ENCODE data around the gene GRM3.
A peak's percentile ranks its signal among the peaks of the same experiment; 100 is the strongest.

GRM3 gene

DNA sequence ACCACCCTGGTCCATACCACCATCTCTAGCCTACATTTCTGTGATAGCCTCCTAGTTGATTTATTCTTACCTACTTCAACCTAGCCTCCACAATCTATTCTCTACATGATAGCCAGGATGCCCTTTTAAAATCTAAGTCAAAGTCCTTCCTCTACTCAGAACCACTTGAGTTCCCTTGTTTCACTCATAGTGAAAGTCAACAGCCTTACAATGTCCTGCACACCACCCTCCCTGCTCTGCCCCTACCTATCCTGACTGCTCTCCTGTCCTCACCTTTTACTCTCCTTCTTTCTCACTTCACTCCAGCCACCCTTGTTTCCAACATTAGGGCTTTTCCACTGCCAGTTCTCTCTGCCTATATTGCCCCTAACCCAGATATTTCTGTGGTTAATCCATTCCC lies 146.7 kb downstream of the GRM3 start:
- H4K20me1 ChIP-seq (ENCODE audit: insufficient read depth): no peaks in the 10 kb centered on the region
- no peak for TF ChIP-seq CTCF (conservative IDR thresholded peaks at IDR 0.05; ENCODE audit: low read depth, low read length)
- H3K36me3 ChIP-seq (ENCODE audit: insufficient read depth): no peaks in the 10 kb centered on the region
- H3K79me2 ChIP-seq (ENCODE audit: insufficient read depth, low read depth): no peaks in the 10 kb centered on the region
- H3K9ac ChIP-seq: no peak overlapping the region
- H2AFZ ChIP-seq (ENCODE audit: low read depth): no peak overlapping the region
- H3K4me3 ChIP-seq (IDR thresholded peaks at IDR 0.05; ENCODE audit: insufficient read depth, low read depth, low read length): no peak overlapping the region
- H3K4me2 ChIP-seq: no peak overlapping the region
- H3K27ac ChIP-seq: no peak overlapping the region
- H3K27me3 ChIP-seq (ENCODE audit: insufficient read depth, low read depth): no peaks in the 10 kb centered on the region
- no peaks in the 10 kb centered on the region for H3K4me1 ChIP-seq (ENCODE audit: low read depth, poor library complexity, severe bottlenecking)

GRCh38 chr7:86792260-86792659 lies 148.6 kb downstream of the GRM3 start:
- no peak overlapping the region for H3K4me3 ChIP-seq (IDR thresholded peaks at IDR 0.05; ENCODE audit: insufficient read depth, low read depth, low read length)
- H2AFZ ChIP-seq (ENCODE audit: low read depth): no peak overlapping the region
- no peak overlapping the region for H3K4me2 ChIP-seq
- no peaks in the 10 kb centered on the region for H3K36me3 ChIP-seq (ENCODE audit: insufficient read depth)
- no peaks in the 10 kb centered on the region for H4K20me1 ChIP-seq (ENCODE audit: insufficient read depth)
- no peak overlapping the region for H3K9ac ChIP-seq
- H3K27ac ChIP-seq: no peak overlapping the region
- TF ChIP-seq CTCF (conservative IDR thresholded peaks at IDR 0.05; ENCODE audit: low read depth, low read length): no peak
- no peaks in the 10 kb centered on the region for H3K27me3 ChIP-seq (ENCODE audit: insufficient read depth, low read depth)
- no peaks in the 10 kb centered on the region for H3K4me1 ChIP-seq (ENCODE audit: low read depth, poor library complexity, severe bottlenecking)
- no peaks in the 10 kb centered on the region for H3K79me2 ChIP-seq (ENCODE audit: insufficient read depth, low read depth)

DNA sequence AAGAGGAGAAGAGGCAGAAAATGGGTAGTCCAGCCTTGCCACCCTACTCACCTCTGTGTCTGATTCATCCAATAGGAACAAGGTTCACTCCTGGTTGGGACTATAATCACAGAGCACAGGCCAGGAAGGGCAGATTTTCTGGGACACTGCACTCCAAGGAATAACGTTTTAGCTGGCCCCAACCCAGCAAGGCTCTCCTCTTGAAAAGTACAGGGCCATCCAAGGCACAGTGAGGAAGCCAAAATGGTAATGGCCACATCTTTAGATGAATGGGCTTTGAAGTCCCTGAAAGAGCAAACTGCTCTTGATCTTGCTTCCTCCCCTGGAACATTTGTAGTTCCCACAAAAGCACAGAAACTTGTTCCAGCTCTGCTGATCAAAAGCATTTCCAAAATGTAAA lies 149.4 kb downstream of the GRM3 start:
- Histone ChIP-seq H3K9ac (no peak overlapping the region), H3K4me2 (no peak overlapping the region)
- TF ChIP-seq CTCF (conservative IDR thresholded peaks at IDR 0.05; ENCODE audit: low read depth, low read length): no peak

DNA sequence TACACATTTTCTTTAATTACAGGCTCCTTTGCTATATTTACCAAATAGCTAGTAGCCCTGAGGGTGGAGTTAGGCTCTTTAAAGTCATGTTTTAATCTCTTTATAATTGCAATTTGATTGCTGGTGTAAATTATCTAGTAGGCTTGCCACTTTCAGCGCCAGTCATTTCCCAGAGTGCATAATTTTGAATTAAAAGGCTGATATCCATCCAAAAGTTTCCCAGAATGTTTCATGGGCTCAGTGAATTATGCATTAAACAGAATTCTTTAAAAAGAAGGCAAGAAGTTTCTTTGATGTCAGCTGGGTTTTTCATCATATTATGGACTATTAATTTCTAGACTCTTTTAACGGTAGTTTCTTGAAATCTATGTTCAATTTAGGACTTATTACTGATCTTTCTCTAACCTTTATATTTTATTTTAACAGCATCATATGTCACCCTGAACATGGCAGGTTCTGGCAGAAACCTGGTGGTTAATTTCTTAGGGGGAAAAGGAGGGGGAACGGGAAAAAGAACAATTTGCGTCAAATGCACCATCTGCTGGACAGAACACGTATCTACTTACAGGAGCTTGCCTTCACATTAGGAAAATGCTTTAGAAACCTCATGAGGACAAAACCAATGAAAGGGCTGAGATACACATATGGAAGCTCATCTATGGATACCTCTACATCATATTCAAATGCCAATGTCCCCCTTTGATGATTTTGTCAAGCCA lies 171.1 kb downstream of the GRM3 start:
- Histone ChIP-seq H3K4me3 (IDR thresholded peaks at IDR 0.05; ENCODE audit: insufficient read depth, low read depth, low read length) (no peak overlapping the region), H3K4me1 (ENCODE audit: low read depth, poor library complexity, severe bottlenecking) (no peaks in the 10 kb centered on the region), H4K20me1 (ENCODE audit: insufficient read depth) (no peaks in the 10 kb centered on the region), H3K27ac (no peak overlapping the region), H2AFZ (ENCODE audit: low read depth) (no peak overlapping the region), H3K4me2 (no peak overlapping the region), H3K79me2 (ENCODE audit: insufficient read depth, low read depth) (no peaks in the 10 kb centered on the region), H3K9ac (no peak overlapping the region), H3K27me3 (ENCODE audit: insufficient read depth, low read depth) (no peaks in the 10 kb centered on the region), H3K36me3 (ENCODE audit: insufficient read depth) (no peaks in the 10 kb centered on the region)
- peak; percentile 24; the same call in 1 of the 2 replicates for TF ChIP-seq CTCF (conservative IDR thresholded peaks at IDR 0.05; ENCODE audit: low read depth, low read length)

More for the DNA sequence above, 149.4 kb downstream of the GRM3 start:
- H3K4me1 ChIP-seq (ENCODE audit: low read depth, poor library complexity, severe bottlenecking): no peaks in the 10 kb centered on the region
- H2AFZ ChIP-seq (ENCODE audit: low read depth): no peak overlapping the region
- H3K27ac ChIP-seq: no peak overlapping the region
- no peaks in the 10 kb centered on the region for H3K27me3 ChIP-seq (ENCODE audit: insufficient read depth, low read depth)
- H4K20me1 ChIP-seq (ENCODE audit: insufficient read depth): no peaks in the 10 kb centered on the region
- no peaks in the 10 kb centered on the region for H3K36me3 ChIP-seq (ENCODE audit: insufficient read depth)
- H3K79me2 ChIP-seq (ENCODE audit: insufficient read depth, low read depth): no peaks in the 10 kb centered on the region
- no peak overlapping the region for H3K4me3 ChIP-seq (IDR thresholded peaks at IDR 0.05; ENCODE audit: insufficient read depth, low read depth, low read length)
